H9 (cell line): ENCODE data around the gene NOS3. TPM values are rescaled to one million over a fixed set of nuclear protein-coding genes. Genes with fewer than 3 reads are reported as not detected.

ENCODE experiments used
- DNase-seq: peaks from one replicate; pipeline ENCODE4 v3.0.0-alpha.2; 2017
- H2AFZ ChIP-seq: one replicate; pipeline ENCODE4 v1.6.1; 2013; ENCODE audit warnings: mild to moderate bottlenecking, low read length, control low read depth, moderate library complexity
- H2AK5ac ChIP-seq: 2 replicates; pipeline ENCODE4 v1.6.1; 2013; ENCODE audit warnings: low read length, control low read depth, mixed read lengths; ENCODE audit not compliant: insufficient read length
- H2BK120ac ChIP-seq: one replicate; pipeline ENCODE4 v1.6.1; 2013; ENCODE audit warnings: low read depth, mild to moderate bottlenecking, low read length, control low read depth, inconsistent platforms; ENCODE audit not compliant: poor library complexity, severe bottlenecking
- H2BK12ac ChIP-seq: 2 replicates; pipeline ENCODE4 v1.6.1; 2013; ENCODE audit warnings: low read length, control low read depth, mixed read lengths, low read depth; ENCODE audit not compliant: insufficient read length
- H2BK15ac ChIP-seq: 2 replicates; pipeline ENCODE4 v1.6.1; 2013; ENCODE audit warnings: low read depth, low read length, control low read depth
- H2BK20ac ChIP-seq: one replicate; pipeline ENCODE4 v1.6.1; 2013; ENCODE audit warnings: low read depth, mild to moderate bottlenecking, low read length, control low read depth, inconsistent platforms; ENCODE audit not compliant: poor library complexity, severe bottlenecking
- H2BK5ac ChIP-seq: 2 replicates; pipeline ENCODE4 v1.6.1; 2013; ENCODE audit warnings: low read length, control low read depth, mixed read lengths; ENCODE audit not compliant: insufficient read length
- H3K14ac ChIP-seq: 2 replicates; pipeline ENCODE4 v1.6.1; 2013; ENCODE audit warnings: low read length, control low read depth; ENCODE audit not compliant: insufficient read depth
- H3K18ac ChIP-seq: 2 replicates; pipeline ENCODE4 v1.6.1; 2013; ENCODE audit warnings: low read depth, mild to moderate bottlenecking, mixed read lengths, low read length, control low read depth; ENCODE audit not compliant: insufficient read length
- H3K23ac ChIP-seq: 2 replicates; pipeline ENCODE4 v1.6.1; 2013; ENCODE audit warnings: low read length, control low read depth, mixed read lengths, low read depth; ENCODE audit not compliant: insufficient read length
- H3K23me2 ChIP-seq: 2 replicates; pipeline ENCODE4 v1.6.1; 2013; ENCODE audit warnings: low read depth, mild to moderate bottlenecking, mixed read lengths, low read length, control low read depth; ENCODE audit not compliant: insufficient read length, poor library complexity, severe bottlenecking
- H3K27ac ChIP-seq: 2 replicates; pipeline ENCODE4 v1.5.1; 2013; ENCODE audit warnings: low read length, control low read depth, mixed read lengths, low read depth; ENCODE audit not compliant: insufficient read length
- H3K27me3 ChIP-seq: 2 replicates; pipeline ENCODE4 v1.6.1; 2013; ENCODE audit warnings: low read length, control low read depth, inconsistent platforms; ENCODE audit not compliant: insufficient read depth
- H3K4ac ChIP-seq: 2 replicates; pipeline ENCODE4 v1.6.1; 2013; ENCODE audit warnings: low read depth, mild to moderate bottlenecking, control low read depth, inconsistent platforms, low read length, moderate library complexity
- H3K4me1 ChIP-seq: 2 replicates; pipeline ENCODE4 v1.6.1; 2013; ENCODE audit warnings: low read length, control low read depth, inconsistent platforms; ENCODE audit not compliant: insufficient read depth
- H3K4me2 ChIP-seq: 2 replicates; pipeline ENCODE4 v1.6.1; 2013; ENCODE audit warnings: low read length, control low read depth, mixed read lengths; ENCODE audit not compliant: insufficient read length, insufficient read depth
- H3K56ac ChIP-seq: 2 replicates; pipeline ENCODE4 v1.6.1; 2013; ENCODE audit warnings: low read depth, mild to moderate bottlenecking, mixed read lengths, low read length, control low read depth; ENCODE audit not compliant: insufficient read length
- H3K79me1 ChIP-seq: 2 replicates; pipeline ENCODE4 v1.6.1; 2013; ENCODE audit warnings: low read depth, mild to moderate bottlenecking, moderate library complexity, low read length, control low read depth, inconsistent platforms; ENCODE audit not compliant: insufficient read depth, poor library complexity, severe bottlenecking
- H3K79me2 ChIP-seq: 2 replicates; pipeline ENCODE4 v1.6.1; 2013; ENCODE audit warnings: low read length, control low read depth, inconsistent platforms; ENCODE audit not compliant: insufficient read depth
- H3K9ac ChIP-seq: 2 replicates; pipeline ENCODE4 v1.6.1; 2013; ENCODE audit warnings: low read length, control low read depth, mixed read lengths; ENCODE audit not compliant: insufficient read length; ENCODE audit errors: extremely low read depth
- H3K9me3 ChIP-seq: one replicate; pipeline ENCODE4 v1.6.1; 2013; ENCODE audit warnings: low read depth, low read length, inconsistent platforms; ENCODE audit not compliant: control insufficient read depth
- H3T11ph ChIP-seq: one replicate; pipeline ENCODE4 v1.6.1; 2013; ENCODE audit warnings: mild to moderate bottlenecking, low read length, control low read depth, inconsistent platforms
- H4K20me1 ChIP-seq: one replicate; pipeline ENCODE4 v1.6.1; 2013; ENCODE audit not compliant: control insufficient read depth, insufficient read length, insufficient read depth
- H4K5ac ChIP-seq: 2 replicates; pipeline ENCODE4 v1.6.1; 2013; ENCODE audit warnings: low read depth, mild to moderate bottlenecking, mixed read lengths, low read length, control low read depth; ENCODE audit not compliant: insufficient read length
- H4K8ac ChIP-seq: replicated peaks from 2 replicates; pipeline ENCODE4 v1.6.1; 2013; ENCODE audit warnings: low read length, control low read depth, mixed read lengths, low read depth; ENCODE audit not compliant: insufficient read length
- H4K91ac ChIP-seq: 2 replicates; pipeline ENCODE4 v1.6.1; 2013; ENCODE audit warnings: low read depth, mild to moderate bottlenecking, moderate library complexity, mixed read lengths, low read length, control low read depth; ENCODE audit not compliant: insufficient read length
- H3K27ac Mint-ChIP-seq, 3 experiments: 2 replicates in 2 of 3; 3 replicates in 1 of 3; pipeline ENCODE4 v1.8.0; 2020 to 2021; ENCODE audit warnings: mixed read lengths in 3 of 3, mild to moderate bottlenecking in 1 of 3, moderate library complexity in 1 of 3
- H3K27me3 Mint-ChIP-seq: 2 replicates; pipeline ENCODE4 v1.8.0; 2021; ENCODE audit warnings: low read depth, mild to moderate bottlenecking, moderate library complexity, mixed read lengths
- H3K36me3 Mint-ChIP-seq, 3 experiments: 2 replicates in 2 of 3; 3 replicates in 1 of 3; pipeline ENCODE4 v1.8.0; 2020 to 2021; ENCODE audit warnings: low read depth in 3 of 3, mixed read lengths in 3 of 3; ENCODE audit not compliant: insufficient read depth in 1 of 3
- H3K4me1 Mint-ChIP-seq, 2 experiments: 2 replicates each; pipeline ENCODE4 v1.8.0; 2020; ENCODE audit warnings: mixed read lengths in 2 of 2
- H3K4me3 Mint-ChIP-seq, 2 experiments: 2 replicates in 1 of 2; 3 replicates in 1 of 2; pipeline ENCODE4 v1.8.0; 2020 to 2021; ENCODE audit warnings: mild to moderate bottlenecking in 2 of 2, mixed read lengths in 2 of 2, moderate library complexity in 1 of 2
- H3K9me3 Mint-ChIP-seq, 2 experiments: 2 replicates in 1 of 2; 3 replicates in 1 of 2; pipeline ENCODE4 v1.8.0; 2020; ENCODE audit warnings: mild to moderate bottlenecking in 2 of 2, mixed read lengths in 2 of 2, moderate library complexity in 1 of 2
- WGBS: extraction: QIAGEN DNeasy Blood & Tissue Kit; methylation state at CpG from one replicate; pipeline ENCODE4 v1.1.7; 2013; ENCODE audit warnings: missing lambda C conversion rate, low lambda C conversion rate, mixed read lengths; ENCODE audit not compliant: insufficient read length; ENCODE audit errors: extremely low coverage; 5-methylcytosine and 5-hydroxymethylcytosine counted together
- total RNA-seq: library from RNA; stranded (reverse); gene quantifications from 2 replicates; pipeline ENCODE4 v1.2.1, GENCODE V29; 2021
- TF ChIP-seq, protein P1 (sequence below): fragments of 200-600 bp; sonication (generic); conservative IDR thresholded peaks from 3 replicates; pipeline ENCODE4 v1.8.0; 2021; ENCODE audit warnings: antibody characterized with exemption, mild to moderate bottlenecking

NOS3 gene
- total RNA-seq, 1 experiment from 2014 or later = 4.5 TPM

DNA sequence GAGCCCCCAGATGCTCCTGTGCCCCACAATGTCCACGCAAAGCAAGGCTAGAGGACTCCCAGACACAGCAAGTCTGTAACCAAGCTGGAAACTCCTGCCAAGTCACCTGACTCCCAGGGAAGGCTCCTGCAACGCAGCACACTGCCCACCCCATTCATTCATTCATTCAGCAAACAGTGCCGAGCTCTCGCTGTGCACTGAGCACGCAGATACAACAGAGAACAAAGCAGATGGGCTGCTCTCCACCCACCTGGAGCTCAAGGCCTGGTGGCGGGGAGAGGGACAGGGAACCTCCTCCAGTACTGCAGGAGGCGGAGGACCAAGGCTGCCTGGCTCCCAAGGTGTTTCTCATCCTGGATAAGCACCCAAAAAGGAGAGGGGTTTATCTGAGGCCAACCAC is 21.3 kb upstream of the NOS3 start:
- Histone ChIP-seq H3K79me1 (no peaks in the 10 kb centered on the region), H4K91ac (no peak overlapping the region), H2BK20ac (no peak overlapping the region), H2AFZ (no peak overlapping the region), H4K8ac (no peak overlapping the region), H3K14ac (no peak overlapping the region; the same call in 1 of the 2 replicates), H3K56ac (no peak overlapping the region), H3K4me2 (no peak overlapping the region), H3K23me2 (no peaks in the 10 kb centered on the region), H3K27me3 (no peaks in the 10 kb centered on the region), H3K4ac (no peak overlapping the region), H2BK15ac (no peak overlapping the region), H3K27ac (no peak overlapping the region), H3K9ac (no peak overlapping the region), H2BK120ac (no peak overlapping the region), H2BK5ac (no peak overlapping the region), H4K5ac (no peak overlapping the region), H3K9me3 (no peaks in the 10 kb centered on the region), H3K23ac (no peak overlapping the region), H3K18ac (no peak overlapping the region), H2BK12ac (no peak overlapping the region), H3T11ph (no peak overlapping the region), H2AK5ac (no peak overlapping the region), H3K4me1 (no peaks in the 10 kb centered on the region), H4K20me1 (no peaks in the 10 kb centered on the region), H3K79me2 (no peaks in the 10 kb centered on the region)
- peaks cover 0 to 3% (median 0%) of the 10 kb centered on the region in 3 experiments; a peak in 3 of 7 replicates for H3K36me3 Mint-ChIP-seq
- peaks cover 34 to 54% of the 10 kb centered on the region in 2 experiments for H3K4me1 Mint-ChIP-seq
- DNase-seq = no peak
- no peak overlapping the region; a peak in 2 of 7 replicates for H3K27ac Mint-ChIP-seq
- peaks cover 35% of the 10 kb centered on the region for H3K27me3 Mint-ChIP-seq
- no peak overlapping the region for H3K4me3 Mint-ChIP-seq
- no peaks in the 10 kb centered on the region for H3K9me3 Mint-ChIP-seq
- TF ChIP-seq, protein P1, sequence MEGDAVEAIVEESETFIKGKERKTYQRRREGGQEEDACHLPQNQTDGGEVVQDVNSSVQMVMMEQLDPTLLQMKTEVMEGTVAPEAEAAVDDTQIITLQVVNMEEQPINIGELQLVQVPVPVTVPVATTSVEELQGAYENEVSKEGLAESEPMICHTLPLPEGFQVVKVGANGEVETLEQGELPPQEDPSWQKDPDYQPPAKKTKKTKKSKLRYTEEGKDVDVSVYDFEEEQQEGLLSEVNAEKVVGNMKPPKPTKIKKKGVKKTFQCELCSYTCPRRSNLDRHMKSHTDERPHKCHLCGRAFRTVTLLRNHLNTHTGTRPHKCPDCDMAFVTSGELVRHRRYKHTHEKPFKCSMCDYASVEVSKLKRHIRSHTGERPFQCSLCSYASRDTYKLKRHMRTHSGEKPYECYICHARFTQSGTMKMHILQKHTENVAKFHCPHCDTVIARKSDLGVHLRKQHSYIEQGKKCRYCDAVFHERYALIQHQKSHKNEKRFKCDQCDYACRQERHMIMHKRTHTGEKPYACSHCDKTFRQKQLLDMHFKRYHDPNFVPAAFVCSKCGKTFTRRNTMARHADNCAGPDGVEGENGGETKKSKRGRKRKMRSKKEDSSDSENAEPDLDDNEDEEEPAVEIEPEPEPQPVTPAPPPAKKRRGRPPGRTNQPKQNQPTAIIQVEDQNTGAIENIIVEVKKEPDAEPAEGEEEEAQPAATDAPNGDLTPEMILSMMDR = no peak
- no CpG with 5 or more reads among the region's 7 CpGs for WGBS
